Cardiac muscle cell (in vitro differentiated cells and primary cell): ENCODE data around the gene NRXN2. TPM values are rescaled to one million over a fixed set of nuclear protein-coding genes. Genes with fewer than 3 reads are reported as not detected.

Experiments
- DNase-seq, 2 donors: peaks; one replicate each; pipeline versions ENCODE4 v3.0.0 to v3.0.0-alpha.2; 2010 to 2017; ENCODE audit warnings: low read depth in 1 of 2, low spot score in 1 of 2
- H3K27ac ChIP-seq: fragments of 200-600 bp; sonication (generic); 2 replicates; pipeline ENCODE4 v1.5.1; 2016
- H3K27me3 ChIP-seq: fragments of 200-600 bp; sonication (generic); 2 replicates; pipeline ENCODE4 v1.6.0; 2016; ENCODE audit warnings: control low read depth
- H3K36me3 ChIP-seq: fragments of 200-600 bp; sonication (generic); 2 replicates; pipeline ENCODE4 v1.5.1; 2016; ENCODE audit warnings: control low read depth
- H3K4me1 ChIP-seq: fragments of 200-600 bp; sonication (generic); 2 replicates; pipeline ENCODE4 v1.8.1; 2017; ENCODE audit warnings: low read depth, mild to moderate bottlenecking, mixed run types
- H3K4me3 ChIP-seq: fragments of 200-600 bp; sonication (generic); 2 replicates; pipeline ENCODE4 v1.5.1; 2016; ENCODE audit warnings: mild to moderate bottlenecking
- H3K9me3 ChIP-seq: fragments of 200-600 bp; sonication (generic); 2 replicates; pipeline ENCODE4 v1.5.1; 2017; ENCODE audit warnings: low read depth, mild to moderate bottlenecking, control low read depth
- CTCF ChIP-seq: IDR thresholded peaks from 2 replicates; pipeline ENCODE4 v1.5.1; 2012; ENCODE audit warnings: low read depth, mild to moderate bottlenecking, low read length
- polyA plus RNA-seq: library from polyadenylated mRNA; unstranded; fragments of >200 nt; fragmentation: Nextera tagmentation; extraction: Ambion mirVana; gene quantifications from 2 replicates; pipeline ENCODE4 v1.2.1, GENCODE V29; 2016
- total RNA-seq: library from RNA; depleted of rRNA; stranded (reverse); fragments of >200 nt; gene quantifications from 2 replicates; pipeline ENCODE4 v1.2.3, GENCODE V29; 2016

The NRXN2 gene
- total and polyA plus RNA-seq, 2 experiments from 2014 or later = 1.2 to 1.3 TPM

GRCh38 chr11:64691543-64691942 is 31.5 kb downstream of the NRXN2 start:
- no peaks in the 10 kb centered on the region for H3K4me1 ChIP-seq
- no peak for TF ChIP-seq CTCF
- no peaks in the 10 kb centered on the region for H3K36me3 ChIP-seq
- no peak overlapping the region for H3K4me3 ChIP-seq
- no peak for DNase-seq
- H3K27ac ChIP-seq = no peak overlapping the region
- no peaks in the 10 kb centered on the region for H3K9me3 ChIP-seq
- H3K27me3 ChIP-seq = peaks cover 51% of the 10 kb centered on the region

GRCh38 chr11:64690235-64690634 is 32.8 kb downstream of the NRXN2 start:
- no peaks in the 10 kb centered on the region for H3K36me3 ChIP-seq
- H3K9me3 ChIP-seq = no peaks in the 10 kb centered on the region
- H3K4me1 ChIP-seq = no peaks in the 10 kb centered on the region
- no peak overlapping the region for H3K4me3 ChIP-seq
- TF ChIP-seq CTCF = no peak
- no peak overlapping the region for H3K27ac ChIP-seq
- H3K27me3 ChIP-seq = peaks cover 42% of the 10 kb centered on the region
- DNase-seq = no peak

GRCh38 chr11:64688534-64688982 is 34.4 kb downstream of the NRXN2 start:
- Histone ChIP-seq H3K27ac (no peak overlapping the region), H3K4me1 (no peaks in the 10 kb centered on the region)

GRCh38 chr11:64687643-64688533 is 35.1 kb downstream of the NRXN2 start:
- no peak for TF ChIP-seq CTCF
- Histone ChIP-seq H3K4me1 (no peaks in the 10 kb centered on the region), H3K36me3 (no peaks in the 10 kb centered on the region), H3K27me3 (peaks cover 22% of the 10 kb centered on the region), H3K4me3 (no peak overlapping the region), H3K27ac (no peak overlapping the region), H3K9me3 (no peaks in the 10 kb centered on the region)
- no peak for DNase-seq

More at GRCh38 chr11:64688534-64688982, 34.4 kb downstream of the NRXN2 start:
- DNase-seq = peak; percentile 91 to 94
- H3K27me3 ChIP-seq = peaks cover 29% of the 10 kb centered on the region
- H3K9me3 ChIP-seq = no peaks in the 10 kb centered on the region
- peak overlapping the region; percentile 48 for H3K4me3 ChIP-seq
- TF ChIP-seq CTCF = peak; percentile 85
- H3K36me3 ChIP-seq = no peaks in the 10 kb centered on the region

GRCh38 chr11:64687204-64687603 is 35.8 kb downstream of the NRXN2 start:
- peaks cover 19% of the 10 kb centered on the region for H3K27me3 ChIP-seq
- no peak overlapping the region for H3K4me3 ChIP-seq
- no peaks in the 10 kb centered on the region for H3K4me1 ChIP-seq
- no peak for TF ChIP-seq CTCF
- no peaks in the 10 kb centered on the region for H3K9me3 ChIP-seq
- H3K36me3 ChIP-seq = no peaks in the 10 kb centered on the region
- DNase-seq = no peak
- H3K27ac ChIP-seq = no peak overlapping the region
